ENCODE measurements around the gene KCNH5.

The KCNH5 gene

GRCh38 chr14:63045234-63045611 is at the start of gene KCNH5:
KCNH5 (minus strand) TSS chr14:63045458; CDS start chr14:63045186, 272 bp downstream.
- peak; percentile 36 for DNase-seq (ENCODE audit: low spot score)

GRCh38 chr14:63091394-63091996 is 46.2 kb upstream of the KCNH5 start:
- no peak for DNase-seq (ENCODE audit: low spot score)

GRCh38 chr14:63088865-63089264 is 43.6 kb upstream of the KCNH5 start:
- DNase-seq (ENCODE audit: low spot score): no peak

- no peak for DNase-seq (ENCODE audit: low spot score)
Observed at GRCh38 chr14:63078569-63078968, 33.3 kb upstream of the KCNH5 start.

GRCh38 chr14:63076488-63076887 is 31.2 kb upstream of the KCNH5 start:
- no peak for DNase-seq (ENCODE audit: low spot score)

- DNase-seq (ENCODE audit: low spot score): no peak
Observed at GRCh38 chr14:63055631-63056030, 10.4 kb upstream of the KCNH5 start.

GRCh38 chr14:63051992-63052391 is 6.7 kb upstream of the KCNH5 start:
- no peak for DNase-seq (ENCODE audit: low spot score)

GRCh38 chr14:63051301-63051700 is 6.0 kb upstream of the KCNH5 start:
- no peak for DNase-seq (ENCODE audit: low spot score)

GRCh38 chr14:63050694-63051093 is 5.4 kb upstream of the KCNH5 start:
- no peak for DNase-seq (ENCODE audit: low spot score)

GRCh38 chr14:63046339-63047268 is 1.3 kb upstream of the KCNH5 start:
- no peak for DNase-seq (ENCODE audit: low spot score)

GRCh38 chr14:63045612-63046320 is 508 bp upstream of the KCNH5 start:
- peak; percentile 43 for DNase-seq (ENCODE audit: low spot score)

GRCh38 chr14:63039866-63040265 is 5.4 kb downstream of the KCNH5 start:
- DNase-seq (ENCODE audit: low spot score): peak; percentile 33

- DNase-seq (ENCODE audit: low spot score): no peak
Observed at GRCh38 chr14:63032641-63033040, 12.6 kb downstream of the KCNH5 start.

- no peak for DNase-seq (ENCODE audit: low spot score)
Observed at GRCh38 chr14:63032076-63032475, 13.2 kb downstream of the KCNH5 start.

GRCh38 chr14:63030113-63030512 is 15.1 kb downstream of the KCNH5 start:
- DNase-seq (ENCODE audit: low spot score): no peak

- no peak for DNase-seq (ENCODE audit: low spot score)
Observed at GRCh38 chr14:63027719-63028118, 17.5 kb downstream of the KCNH5 start.

- DNase-seq (ENCODE audit: low spot score): no peak
Observed at GRCh38 chr14:63026491-63026890, 18.8 kb downstream of the KCNH5 start.

GRCh38 chr14:63014621-63015020 is 30.6 kb downstream of the KCNH5 start:
- DNase-seq (ENCODE audit: low spot score): no peak

GRCh38 chr14:63012171-63012570 is 33.1 kb downstream of the KCNH5 start:
- no peak for DNase-seq (ENCODE audit: low spot score)

GRCh38 chr14:63011623-63012022 is 33.6 kb downstream of the KCNH5 start:
- no peak for DNase-seq (ENCODE audit: low spot score)

GRCh38 chr14:63009495-63009894 is 35.8 kb downstream of the KCNH5 start:
- DNase-seq (ENCODE audit: low spot score): no peak

- DNase-seq (ENCODE audit: low spot score): no peak
Observed at GRCh38 chr14:63006531-63006930, 38.7 kb downstream of the KCNH5 start.

GRCh38 chr14:62994096-62994495 is 51.2 kb downstream of the KCNH5 start:
- DNase-seq (ENCODE audit: low spot score): no peak

All from HuH-7 (cell line).